Tibial nerve (tissue), 4 donors: ENCODE data around the gene FAM13A.
"Not testable (repeated sequence)": the region's sequence is repeated elsewhere in the genome, so short reads cannot be mapped to it uniquely, and the experiment has no call there.

ENCODE experiments used
- CTCF ChIP-seq, 5 experiments: fragments of 200-600 bp in 3 of 5; fragments of 450-650 bp in 2 of 5; sonication (generic) in 3 of 5; IDR thresholded peaks; one replicate each; pipeline ENCODE4 v1.5.1; 2016 to 2019; ENCODE audit warnings: antibody characterized with exemption in 5 of 5, mild to moderate bottlenecking in 3 of 5, moderate library complexity in 2 of 5
- EP300 ChIP-seq, 2 donors: sonication (generic); formaldehyde crosslinking; IDR thresholded peaks; one replicate each; pipeline ENCODE4 v1.6.1; 2017; ENCODE audit warnings: antibody characterized with exemption in 2 of 2, mild to moderate bottlenecking in 1 of 2

- not testable (repeated sequence) for TF ChIP-seq CTCF, EP300 (IDR thresholded peaks at IDR 0.05)
Measured at GRCh38 chr4:89005066-89005465, 51.9 kb downstream of the FAM13A start.
